WTC11 (cell line): ENCODE measurements around the gene OR13C2.

Source experiments
- ATF3 ChIP-seq: sonication (generic); formaldehyde crosslinking; conservative IDR thresholded peaks from 2 replicates; pipeline ENCODE4 v1.8.1; 2022; ENCODE audit warnings: mild to moderate bottlenecking, missing genetic modification reagents
- CTCF ChIP-seq: fragments of 200-600 bp; IDR thresholded peaks from 2 replicates; pipeline ENCODE4 v1.8.0; 2022; ENCODE audit warnings: antibody characterized with exemption
- ESRRA ChIP-seq: sonication (generic); formaldehyde crosslinking; IDR thresholded peaks from 2 replicates; pipeline ENCODE4 v1.8.1; 2022; ENCODE audit warnings: mild to moderate bottlenecking, missing genetic modification reagents, borderline replicate concordance
- FOXJ3 ChIP-seq: sonication (generic); formaldehyde crosslinking; IDR thresholded peaks from 2 replicates; pipeline ENCODE4 v1.9.0; 2021; ENCODE audit warnings: missing genetic modification reagents, mild to moderate bottlenecking, borderline replicate concordance
- GABPB1 ChIP-seq: sonication (generic); formaldehyde crosslinking; IDR thresholded peaks from 2 replicates; pipeline ENCODE4 v1.8.1; 2023; ENCODE audit warnings: mild to moderate bottlenecking, missing genetic modification reagents
- HMGXB4 ChIP-seq: sonication (generic); formaldehyde crosslinking; IDR thresholded peaks from 2 replicates; pipeline ENCODE4 v1.8.1; 2023; ENCODE audit warnings: mild to moderate bottlenecking, moderate library complexity, missing genetic modification reagents
- JUN ChIP-seq: sonication (generic); formaldehyde crosslinking; IDR thresholded peaks from 2 replicates; pipeline ENCODE4 v1.8.0; 2023; ENCODE audit warnings: mild to moderate bottlenecking, missing genetic modification reagents
- MYBL2 ChIP-seq: sonication (generic); formaldehyde crosslinking; IDR thresholded peaks from 2 replicates; pipeline ENCODE4 v1.8.1; 2023; ENCODE audit warnings: mild to moderate bottlenecking, moderate library complexity, missing genetic modification reagents
- SP1 ChIP-seq: sonication (generic); formaldehyde crosslinking; conservative IDR thresholded peaks from 2 replicates; pipeline ENCODE4 v1.8.1; 2022; ENCODE audit warnings: missing genetic modification reagents
- TCF7 ChIP-seq: sonication (generic); formaldehyde crosslinking; IDR thresholded peaks from 2 replicates; pipeline ENCODE4 v1.8.0; 2022; ENCODE audit warnings: mild to moderate bottlenecking, low read depth, missing genetic modification reagents, moderate library complexity
- ZNF121 ChIP-seq: sonication (generic); formaldehyde crosslinking; IDR thresholded peaks from 2 replicates; pipeline ENCODE4 v1.8.0; 2023; ENCODE audit warnings: missing genetic modification reagents
- TF ChIP-seq, protein P1 (sequence below): fragments of 250-450 bp; sonication (Bioruptor Pico); IDR thresholded peaks from 2 replicates; pipeline ENCODE4 v2.1.2; 2022; ENCODE audit warnings: mild to moderate bottlenecking, moderate library complexity
- TF ChIP-seq, protein P2 (sequence below): sonication (generic); formaldehyde crosslinking; IDR thresholded peaks from 2 replicates; pipeline ENCODE4 v1.8.0; 2022; ENCODE audit warnings: missing genetic modification reagents

GRCh38 chr9:104564358-104564757, 41.1 kb downstream of the OR13C2 start:
- TF ChIP-seq JUN (CRISPR knock-in tag) (no peak), ZNF121 (CRISPR knock-in tag) (no peak), ESRRA (CRISPR knock-in tag) (no peak), GABPB1 (CRISPR knock-in tag) (no peak), TCF7 (no peak), HMGXB4 (CRISPR knock-in tag) (no peak), CTCF (no peak), MYBL2 (no peak), SP1 (CRISPR knock-in tag) (no peak), FOXJ3 (CRISPR knock-in tag) (no peak), ATF3 (no peak)
- TF ChIP-seq, protein P1, sequence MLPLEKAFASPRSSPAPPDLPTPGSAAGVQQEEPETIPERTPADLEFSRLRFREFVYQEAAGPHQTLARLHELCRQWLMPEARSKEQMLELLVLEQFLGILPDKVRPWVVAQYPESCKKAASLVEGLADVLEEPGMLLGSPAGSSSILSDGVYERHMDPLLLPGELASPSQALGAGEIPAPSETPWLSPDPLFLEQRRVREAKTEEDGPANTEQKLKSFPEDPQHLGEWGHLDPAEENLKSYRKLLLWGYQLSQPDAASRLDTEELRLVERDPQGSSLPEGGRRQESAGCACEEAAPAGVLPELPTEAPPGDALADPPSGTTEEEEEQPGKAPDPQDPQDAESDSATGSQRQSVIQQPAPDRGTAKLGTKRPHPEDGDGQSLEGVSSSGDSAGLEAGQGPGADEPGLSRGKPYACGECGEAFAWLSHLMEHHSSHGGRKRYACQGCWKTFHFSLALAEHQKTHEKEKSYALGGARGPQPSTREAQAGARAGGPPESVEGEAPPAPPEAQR (CRISPR knock-in tag): no peak
- TF ChIP-seq, protein P2, sequence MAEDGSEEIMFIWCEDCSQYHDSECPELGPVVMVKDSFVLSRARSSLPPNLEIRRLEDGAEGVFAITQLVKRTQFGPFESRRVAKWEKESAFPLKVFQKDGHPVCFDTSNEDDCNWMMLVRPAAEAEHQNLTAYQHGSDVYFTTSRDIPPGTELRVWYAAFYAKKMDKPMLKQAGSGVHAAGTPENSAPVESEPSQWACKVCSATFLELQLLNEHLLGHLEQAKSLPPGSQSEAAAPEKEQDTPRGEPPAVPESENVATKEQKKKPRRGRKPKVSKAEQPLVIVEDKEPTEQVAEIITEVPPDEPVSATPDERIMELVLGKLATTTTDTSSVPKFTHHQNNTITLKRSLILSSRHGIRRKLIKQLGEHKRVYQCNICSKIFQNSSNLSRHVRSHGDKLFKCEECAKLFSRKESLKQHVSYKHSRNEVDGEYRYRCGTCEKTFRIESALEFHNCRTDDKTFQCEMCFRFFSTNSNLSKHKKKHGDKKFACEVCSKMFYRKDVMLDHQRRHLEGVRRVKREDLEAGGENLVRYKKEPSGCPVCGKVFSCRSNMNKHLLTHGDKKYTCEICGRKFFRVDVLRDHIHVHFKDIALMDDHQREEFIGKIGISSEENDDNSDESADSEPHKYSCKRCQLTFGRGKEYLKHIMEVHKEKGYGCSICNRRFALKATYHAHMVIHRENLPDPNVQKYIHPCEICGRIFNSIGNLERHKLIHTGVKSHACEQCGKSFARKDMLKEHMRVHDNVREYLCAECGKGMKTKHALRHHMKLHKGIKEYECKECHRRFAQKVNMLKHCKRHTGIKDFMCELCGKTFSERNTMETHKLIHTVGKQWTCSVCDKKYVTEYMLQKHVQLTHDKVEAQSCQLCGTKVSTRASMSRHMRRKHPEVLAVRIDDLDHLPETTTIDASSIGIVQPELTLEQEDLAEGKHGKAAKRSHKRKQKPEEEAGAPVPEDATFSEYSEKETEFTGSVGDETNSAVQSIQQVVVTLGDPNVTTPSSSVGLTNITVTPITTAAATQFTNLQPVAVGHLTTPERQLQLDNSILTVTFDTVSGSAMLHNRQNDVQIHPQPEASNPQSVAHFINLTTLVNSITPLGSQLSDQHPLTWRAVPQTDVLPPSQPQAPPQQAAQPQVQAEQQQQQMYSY (CRISPR knock-in tag): no peak
